Activated B cell treated with CpG ODN at 0.5 μM for 24 hours (primary cell): Measurements from ENCODE around the gene EYS. TPM values are rescaled to one million over a fixed set of nuclear protein-coding genes. Genes with fewer than 3 reads are reported as not detected.

Source experiments
- ATAC-seq: fragments of 200-7000 bp; cut with Tn5 transposase; one replicate; pipeline ENCODE4 v1.10.0; 2021; ENCODE audit warnings: low read depth, mild to moderate bottlenecking, moderate library complexity
- CTCF ChIA-PET: fragments of 350-600 bp; sonication (Branson Sonifier 250); formaldehyde crosslinking; loops from one replicate; lab custom pipeline; 2021; ENCODE audit warnings: antibody characterized with exemption; lab: Charles Lee
- POLR2A ChIA-PET: fragments of 350-600 bp; sonication (Branson Sonifier 250); formaldehyde crosslinking; loops from one replicate; lab custom pipeline; 2021; ENCODE audit warnings: antibody characterized with exemption; lab: Charles Lee
- DNase-seq: peaks from one replicate; pipeline ENCODE4 v3.0.0; 2022
- H3K27ac Mint-ChIP-seq: one replicate; pipeline ENCODE4 v1.8.0; 2020; ENCODE audit warnings: mixed read lengths
- H3K27me3 Mint-ChIP-seq: one replicate; pipeline ENCODE4 v1.8.0; 2021; ENCODE audit warnings: mixed read lengths
- H3K36me3 Mint-ChIP-seq: one replicate; pipeline ENCODE4 v1.8.0; 2021; ENCODE audit warnings: low read depth, mixed read lengths
- H3K4me1 Mint-ChIP-seq: one replicate; pipeline ENCODE4 v1.8.0; 2021; ENCODE audit warnings: mixed read lengths
- H3K4me3 Mint-ChIP-seq: one replicate; pipeline ENCODE4 v1.8.0; 2020; ENCODE audit warnings: mild to moderate bottlenecking, mixed read lengths
- H3K9me3 Mint-ChIP-seq: one replicate; pipeline ENCODE4 v1.8.0; 2020; ENCODE audit warnings: mixed read lengths
- CTCF ChIP-seq: fragments of 200-600 bp; IDR thresholded peaks from one replicate; pipeline ENCODE4 v1.8.0; 2022; ENCODE audit warnings: antibody characterized with exemption, mild to moderate bottlenecking
- intact Hi-C: fragments of 100-400 bp; cut with micrococcal nuclease; formaldehyde crosslinking; loops from one replicate; pipeline ENCODE4 v1.15.1; 2024
- total RNA-seq: library from RNA; stranded (reverse); gene quantifications from 2 replicates; pipeline ENCODE4 v1.2.3, GENCODE V29; 2022

Gene EYS
- total RNA-seq, 1 donor from 2014 or later: not detected

DNA sequence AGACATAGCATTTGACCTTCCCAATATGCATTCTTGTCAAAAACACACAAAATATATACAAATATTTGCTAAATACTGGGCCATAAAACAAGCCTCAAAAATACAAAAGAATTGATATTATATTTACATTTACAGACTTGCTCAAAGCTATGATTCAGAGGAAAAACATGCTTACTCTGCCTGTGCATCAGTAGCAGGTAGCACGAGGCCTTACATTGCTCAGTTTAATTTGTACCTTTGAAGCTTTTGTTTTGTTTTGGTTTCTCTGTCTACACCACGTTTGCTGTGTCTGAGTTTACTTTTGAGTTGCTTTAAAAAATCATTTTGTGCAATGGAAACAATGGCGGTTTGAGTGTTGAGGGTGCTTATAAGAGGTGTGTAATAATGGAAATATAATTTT, 1972.1 kb downstream of the EYS start:
- POLR2A ChIA-PET: interaction anchor here (0.6 kb wide), 1 partner anchor 10 kb away, joined by 4 read pairs; no protein-coding TSS in a partner anchor
- intact Hi-C loops: no loop called here
- Mint-ChIP-seq H3K36me3 (no peaks in the 10 kb centered on the region), H3K27me3 (no peaks in the 10 kb centered on the region), H3K27ac (no peak overlapping the region), H3K4me3 (no peak overlapping the region), H3K9me3 (peaks cover 9% of the 10 kb centered on the region), H3K4me1 (no peaks in the 10 kb centered on the region)
- CTCF ChIA-PET: no interaction called here
- no peak for TF ChIP-seq CTCF
- ATAC-seq (no peak), DNase-seq (no peak)

GRCh38 chr6:63732336-63732735, 1974.7 kb downstream of the EYS start:
- peaks cover 5% of the 10 kb centered on the region for H3K9me3 Mint-ChIP-seq
- no peaks in the 10 kb centered on the region for H3K36me3 Mint-ChIP-seq
- DNase-seq: no peak
- intact Hi-C loops: no loop called here
- POLR2A ChIA-PET: no interaction called here
- no peaks in the 10 kb centered on the region for H3K27me3 Mint-ChIP-seq
- CTCF ChIA-PET: no interaction called here
- H3K4me3 Mint-ChIP-seq: no peak overlapping the region
- H3K4me1 Mint-ChIP-seq: no peaks in the 10 kb centered on the region
- no peak overlapping the region for H3K27ac Mint-ChIP-seq
- no peak for TF ChIP-seq CTCF
- ATAC-seq: no peak

- TF ChIP-seq CTCF: no peak
- Mint-ChIP-seq H3K36me3 (no peaks in the 10 kb centered on the region), H3K27me3 (no peaks in the 10 kb centered on the region), H3K4me3 (no peak overlapping the region), H3K27ac (no peak overlapping the region), H3K9me3 (peaks cover 5% of the 10 kb centered on the region), H3K4me1 (no peaks in the 10 kb centered on the region)
- no peak for ATAC-seq
- intact Hi-C loops: no loop called here
- POLR2A ChIA-PET: no interaction called here
- DNase-seq: no peak
- CTCF ChIA-PET: no interaction called here
Measured at GRCh38 chr6:63731930-63732329, 1975.1 kb downstream of the EYS start.

DNA sequence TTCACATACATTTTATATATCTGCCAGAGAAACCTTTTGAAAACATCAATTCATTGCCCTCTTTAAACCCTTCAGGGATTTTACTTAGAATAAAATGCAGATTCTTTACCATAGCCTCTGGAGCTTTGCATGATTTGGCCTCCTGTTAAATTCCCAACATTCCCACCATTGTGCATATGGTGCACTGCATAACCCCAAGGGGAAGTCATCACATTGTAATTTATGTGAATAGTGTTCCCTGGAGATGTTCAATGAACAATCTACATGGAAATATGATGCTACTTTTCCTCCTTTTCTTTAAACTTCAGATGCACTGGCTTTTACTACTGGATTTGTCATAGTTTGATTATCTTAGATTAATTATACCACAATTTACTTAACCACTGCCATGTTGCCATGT, 1976.7 kb downstream of the EYS start:
- Mint-ChIP-seq H3K27me3 (no peaks in the 10 kb centered on the region), H3K4me1 (no peaks in the 10 kb centered on the region), H3K36me3 (no peaks in the 10 kb centered on the region), H3K27ac (no peak overlapping the region), H3K9me3 (peaks cover under 1% of the 10 kb centered on the region), H3K4me3 (no peak overlapping the region)
- DNase-seq (no peak), ATAC-seq (no peak)
- intact Hi-C loops: no loop called here
- TF ChIP-seq CTCF: no peak
- ChIA-PET CTCF (no interaction called here), POLR2A (no interaction called here)

DNA sequence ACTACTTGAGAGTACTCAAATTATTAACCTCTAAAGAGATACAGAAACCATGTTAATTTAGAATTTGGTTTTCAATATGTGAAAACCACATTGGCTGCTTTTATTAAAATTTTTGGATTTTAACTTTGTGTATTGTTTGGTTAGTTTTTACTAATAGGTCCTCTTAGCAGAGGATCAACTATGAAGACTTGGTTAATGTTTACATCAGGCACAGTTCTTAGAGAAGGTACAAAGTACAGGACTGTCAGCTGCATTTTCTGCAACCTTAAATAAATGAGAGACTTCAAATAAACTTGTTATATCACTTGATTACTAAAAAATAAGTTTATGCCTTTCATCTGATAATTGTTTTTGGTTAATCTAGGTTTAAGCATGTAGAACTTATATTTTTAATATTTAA, 1982.3 kb downstream of the EYS start:
- no peak for TF ChIP-seq CTCF
- intact Hi-C loops: no loop called here
- Mint-ChIP-seq H3K27ac (no peak overlapping the region), H3K4me1 (no peaks in the 10 kb centered on the region), H3K27me3 (no peaks in the 10 kb centered on the region), H3K4me3 (no peak overlapping the region), H3K36me3 (no peaks in the 10 kb centered on the region), H3K9me3 (no peaks in the 10 kb centered on the region)
- POLR2A ChIA-PET: no interaction called here
- ATAC-seq (no peak), DNase-seq (no peak)
- CTCF ChIA-PET: no interaction called here
